ENCODE data around the gene NFIA. TPM values are rescaled to one million over a fixed set of nuclear protein-coding genes. Genes with fewer than 3 reads are reported as not detected.

The NFIA gene
- 1.4 and 1.5 TPM in 2 replicates for total RNA-seq

DNA sequence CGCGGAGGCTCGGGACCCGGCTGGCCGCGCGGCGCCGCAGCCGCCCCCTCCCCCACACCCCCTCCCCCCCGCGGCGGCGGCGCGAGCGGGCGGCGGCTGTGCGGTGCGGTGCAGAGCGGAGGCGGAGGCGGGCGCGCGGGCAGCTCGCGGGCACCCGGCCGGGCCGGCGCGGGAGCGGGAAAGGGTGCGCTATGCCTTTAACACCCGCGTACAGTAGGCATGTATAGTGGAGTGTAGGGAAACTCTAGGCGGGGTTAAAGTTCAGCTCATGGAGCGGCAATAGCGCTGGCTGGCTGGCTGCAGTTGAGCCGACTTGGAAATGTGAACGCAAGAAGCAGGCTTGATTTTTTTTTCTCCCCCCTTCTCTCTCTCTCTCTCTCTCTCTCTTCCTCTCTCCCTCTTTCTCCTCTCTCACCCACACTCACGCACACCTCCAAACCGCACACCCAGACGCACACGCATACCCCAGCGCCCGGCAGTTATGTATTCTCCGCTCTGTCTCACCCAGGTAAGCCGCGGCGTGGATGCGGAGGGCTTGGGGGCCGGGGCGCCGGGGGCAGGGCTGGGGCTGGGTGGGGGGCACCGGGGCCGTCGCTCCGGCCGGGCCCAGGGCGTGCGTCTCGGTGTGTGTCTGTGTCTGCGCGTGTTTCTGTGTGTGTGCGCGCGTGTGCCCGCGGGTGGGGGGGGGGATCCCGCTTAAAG is at the start of gene NFIA:
NFIA (plus strand) TSS at position 251 of the 702 bp plus-strand sequence.
- peak within 1 kb of the TSS; percentile 33 for H3K27ac Mint-ChIP-seq
- peaks cover 38% of the 10 kb centered on the region for H3K4me1 Mint-ChIP-seq (ENCODE audit: low read depth)
- peaks cover 59% of the 10 kb centered on the region for H3K27me3 Mint-ChIP-seq (ENCODE audit: low read depth)
- peaks cover 2% of the 10 kb centered on the region for H3K36me3 Mint-ChIP-seq (ENCODE audit: low read depth)
- DNase-seq (ENCODE audit: low spot score) = no peak
- peak within 1 kb of the TSS; percentile 79 for H3K4me3 Mint-ChIP-seq (ENCODE audit: low read depth)
- intact Hi-C loops (cut with micrococcal nuclease) = no loop called here
- H3K9me3 Mint-ChIP-seq = no peaks in the 10 kb centered on the region

- Mint-ChIP-seq H3K27me3 (ENCODE audit: low read depth) (peaks cover 17% of the 10 kb centered on the region), H3K4me1 (ENCODE audit: low read depth) (no peaks in the 10 kb centered on the region), H3K36me3 (ENCODE audit: low read depth) (no peaks in the 10 kb centered on the region), H3K9me3 (no peaks in the 10 kb centered on the region), H3K4me3 (ENCODE audit: low read depth) (no peak overlapping the region), H3K27ac (no peak overlapping the region)
- intact Hi-C loops (cut with micrococcal nuclease) = no loop called here
- no peak for DNase-seq (ENCODE audit: low spot score)
Observed at GRCh38 chr1:61035880-61036279, 46.5 kb upstream of the NFIA start.

- intact Hi-C loops (cut with micrococcal nuclease) = loop anchor here (2.0 to 10.0 kb wide), 3 partner anchors 194 to 1068 kb away; no protein-coding TSS in a partner anchor
- no peaks in the 10 kb centered on the region for H3K4me1 Mint-ChIP-seq (ENCODE audit: low read depth)
- no peaks in the 10 kb centered on the region for H3K36me3 Mint-ChIP-seq (ENCODE audit: low read depth)
- DNase-seq (ENCODE audit: low spot score) = no peak
- H3K27ac Mint-ChIP-seq = no peak overlapping the region
- no peak overlapping the region for H3K4me3 Mint-ChIP-seq (ENCODE audit: low read depth)
- no peaks in the 10 kb centered on the region for H3K9me3 Mint-ChIP-seq
- H3K27me3 Mint-ChIP-seq (ENCODE audit: low read depth) = peaks cover 57% of the 10 kb centered on the region
Observed at GRCh38 chr1:61042466-61043009, 39.8 kb upstream of the NFIA start.

GRCh38 chr1:61043010-61043820 is 39.1 kb upstream of the NFIA start:
- Mint-ChIP-seq H3K4me1 (ENCODE audit: low read depth) (no peaks in the 10 kb centered on the region), H3K36me3 (ENCODE audit: low read depth) (no peaks in the 10 kb centered on the region), H3K27me3 (ENCODE audit: low read depth) (peaks cover 56% of the 10 kb centered on the region), H3K4me3 (ENCODE audit: low read depth) (no peak overlapping the region), H3K9me3 (no peaks in the 10 kb centered on the region), H3K27ac (no peak overlapping the region)
- DNase-seq (ENCODE audit: low spot score) = peak; percentile 69
- intact Hi-C loops (cut with micrococcal nuclease) = loop anchor here (2.0 to 10.0 kb wide), 3 partner anchors 194 to 1068 kb away; no protein-coding TSS in a partner anchor

- H3K27me3 Mint-ChIP-seq (ENCODE audit: low read depth) = peaks cover 48% of the 10 kb centered on the region
- intact Hi-C loops (cut with micrococcal nuclease) = loop anchor here (10.0 kb wide), 2 partner anchors 808 to 1072 kb away; no protein-coding TSS in a partner anchor
- H3K36me3 Mint-ChIP-seq (ENCODE audit: low read depth) = no peaks in the 10 kb centered on the region
- no peak for DNase-seq (ENCODE audit: low spot score)
- no peak overlapping the region for H3K4me3 Mint-ChIP-seq (ENCODE audit: low read depth)
- H3K4me1 Mint-ChIP-seq (ENCODE audit: low read depth) = peaks cover 2% of the 10 kb centered on the region
- H3K9me3 Mint-ChIP-seq = no peaks in the 10 kb centered on the region
- H3K27ac Mint-ChIP-seq = no peak overlapping the region
Observed at GRCh38 chr1:61046434-61046833, 35.9 kb upstream of the NFIA start.

DNA sequence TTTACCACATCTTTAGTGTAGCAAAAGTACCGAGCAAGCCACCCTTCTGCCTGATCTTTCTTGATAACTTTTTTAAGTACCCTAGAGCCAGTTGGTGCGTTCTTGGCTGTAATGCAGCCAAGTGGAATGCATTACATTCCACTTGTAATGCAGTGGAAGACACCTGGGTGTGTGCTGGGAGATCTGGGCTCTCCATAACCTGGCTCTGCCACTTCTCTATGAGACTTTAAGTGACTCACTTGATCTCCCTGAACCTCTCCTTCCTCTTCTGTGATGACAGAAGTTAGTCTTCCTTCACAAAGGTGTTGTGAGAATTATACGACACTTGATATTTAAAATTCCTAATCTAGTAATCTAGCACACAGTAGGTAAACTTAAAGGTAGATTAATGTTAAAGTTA is 35.3 kb upstream of the NFIA start:
- H3K4me1 Mint-ChIP-seq (ENCODE audit: low read depth) = peaks cover 2% of the 10 kb centered on the region
- no peak overlapping the region for H3K4me3 Mint-ChIP-seq (ENCODE audit: low read depth)
- H3K9me3 Mint-ChIP-seq = no peaks in the 10 kb centered on the region
- H3K27me3 Mint-ChIP-seq (ENCODE audit: low read depth) = peaks cover 50% of the 10 kb centered on the region
- no peak overlapping the region for H3K27ac Mint-ChIP-seq
- H3K36me3 Mint-ChIP-seq (ENCODE audit: low read depth) = no peaks in the 10 kb centered on the region
- intact Hi-C loops (cut with micrococcal nuclease) = loop anchor here (10.0 kb wide), 2 partner anchors 808 to 1072 kb away; no protein-coding TSS in a partner anchor
- no peak for DNase-seq (ENCODE audit: low spot score)

GRCh38 chr1:61049850-61050540 is 32.4 kb upstream of the NFIA start:
- peak overlapping the region; percentile 42 for H3K4me3 Mint-ChIP-seq (ENCODE audit: low read depth)
- H3K4me1 Mint-ChIP-seq (ENCODE audit: low read depth) = peaks cover 11% of the 10 kb centered on the region
- peaks cover 56% of the 10 kb centered on the region for H3K27me3 Mint-ChIP-seq (ENCODE audit: low read depth)
- intact Hi-C loops (cut with micrococcal nuclease) = loop anchor here (1.0 to 10.0 kb wide), 6 partner anchors 31 to 1075 kb away; no protein-coding TSS in a partner anchor
- H3K27ac Mint-ChIP-seq = no peak overlapping the region
- no peaks in the 10 kb centered on the region for H3K9me3 Mint-ChIP-seq
- no peaks in the 10 kb centered on the region for H3K36me3 Mint-ChIP-seq (ENCODE audit: low read depth)
- DNase-seq (ENCODE audit: low spot score) = peak; percentile 73

DNA sequence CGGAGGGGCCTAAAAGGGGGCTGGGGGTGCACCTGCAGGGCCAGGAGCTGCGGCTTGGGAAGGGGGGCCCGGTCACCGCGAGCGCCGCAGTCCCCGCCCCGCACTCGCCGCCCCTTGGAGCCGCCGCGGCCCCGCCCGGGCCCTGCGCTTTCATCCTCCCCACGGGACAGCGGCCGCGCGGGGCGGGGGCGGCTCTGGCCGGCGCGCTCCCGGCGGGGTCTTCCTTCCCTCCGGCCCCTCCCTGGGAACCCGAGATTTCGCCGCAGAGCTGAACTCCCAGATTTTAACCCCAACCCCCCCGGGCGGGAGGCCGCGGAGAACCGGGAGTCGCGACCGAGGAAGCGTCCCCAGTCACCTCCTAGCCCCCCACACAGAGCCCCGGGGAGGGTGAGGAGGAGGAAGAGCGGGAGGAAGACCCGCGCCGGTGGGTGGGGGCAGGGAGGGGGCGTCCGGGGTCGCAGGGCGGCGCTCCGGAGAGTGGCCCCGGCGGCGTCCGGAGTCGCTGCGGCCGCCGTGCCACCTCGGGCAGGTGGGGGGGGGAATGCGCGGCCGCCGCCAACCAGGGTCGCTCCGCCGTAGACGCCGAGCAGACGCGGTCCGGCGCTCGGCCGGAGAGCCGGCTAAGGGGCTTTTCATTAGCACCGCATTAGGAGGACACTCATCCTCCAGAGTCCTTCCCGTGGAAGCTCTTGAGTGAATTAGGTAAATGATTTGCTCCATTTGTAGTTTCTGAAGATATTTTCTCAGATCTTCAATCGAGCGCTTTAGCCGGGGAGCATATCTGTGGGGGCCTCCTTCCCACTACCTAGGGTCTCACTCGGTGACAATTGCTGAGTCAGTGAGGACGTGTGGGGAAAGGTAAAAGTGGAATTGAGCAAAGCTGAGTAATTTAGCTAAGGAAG is 31.6 kb upstream of the NFIA start:
- H3K4me3 Mint-ChIP-seq (ENCODE audit: low read depth) = peak overlapping the region; percentile 28
- H3K9me3 Mint-ChIP-seq = no peaks in the 10 kb centered on the region
- no peaks in the 10 kb centered on the region for H3K36me3 Mint-ChIP-seq (ENCODE audit: low read depth)
- H3K4me1 Mint-ChIP-seq (ENCODE audit: low read depth) = peaks cover 11% of the 10 kb centered on the region
- no peak for DNase-seq (ENCODE audit: low spot score)
- intact Hi-C loops (cut with micrococcal nuclease) = loop anchor here (1.0 to 10.0 kb wide), 4 partner anchors 31 to 534 kb away; no protein-coding TSS in a partner anchor
- H3K27me3 Mint-ChIP-seq (ENCODE audit: low read depth) = peaks cover 59% of the 10 kb centered on the region
- H3K27ac Mint-ChIP-seq = no peak overlapping the region

GRCh38 chr1:61051443-61051718 is 31.0 kb upstream of the NFIA start:
- peaks cover 60% of the 10 kb centered on the region for H3K27me3 Mint-ChIP-seq (ENCODE audit: low read depth)
- intact Hi-C loops (cut with micrococcal nuclease) = loop anchor here (10.0 kb wide), 2 partner anchors 283 to 533 kb away; no protein-coding TSS in a partner anchor
- no peaks in the 10 kb centered on the region for H3K9me3 Mint-ChIP-seq
- no peaks in the 10 kb centered on the region for H3K36me3 Mint-ChIP-seq (ENCODE audit: low read depth)
- H3K4me1 Mint-ChIP-seq (ENCODE audit: low read depth) = peaks cover 11% of the 10 kb centered on the region
- H3K4me3 Mint-ChIP-seq (ENCODE audit: low read depth) = no peak overlapping the region
- no peak for DNase-seq (ENCODE audit: low spot score)
- no peak overlapping the region for H3K27ac Mint-ChIP-seq

DNA sequence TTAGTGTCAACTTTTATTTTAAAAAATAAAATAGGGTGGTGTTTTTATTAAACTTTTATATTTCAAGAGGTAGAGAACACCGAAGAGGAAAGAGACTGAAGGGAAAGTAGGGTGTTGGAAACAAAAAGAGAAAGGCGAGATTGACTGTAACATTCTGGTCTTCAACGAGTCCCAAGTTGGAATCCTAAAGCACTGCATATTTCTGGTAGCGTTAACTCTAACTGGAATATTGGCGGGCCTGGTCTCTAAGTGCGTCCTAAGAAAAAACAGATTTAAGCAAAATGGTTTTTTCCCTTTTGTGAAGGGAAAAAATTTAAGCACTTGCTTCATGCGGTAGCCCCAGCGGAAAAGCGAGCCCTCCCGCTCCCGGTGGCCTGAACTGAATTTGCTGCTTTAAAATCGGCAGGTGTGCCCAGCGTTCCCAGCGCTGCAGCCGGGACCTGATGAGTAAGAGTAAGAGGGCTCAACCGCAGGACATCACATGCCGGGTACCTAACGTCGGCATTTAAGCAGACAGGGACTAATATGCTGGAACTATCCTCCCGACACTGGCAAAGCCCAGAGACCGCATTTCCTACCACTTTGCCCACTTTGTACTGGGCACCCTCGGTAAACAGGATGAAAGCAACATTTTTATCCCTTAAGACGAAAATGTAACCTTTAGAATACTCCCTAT is 30.5 kb upstream of the NFIA start:
- intact Hi-C loops (cut with micrococcal nuclease) = loop anchor here (10.0 kb wide), 2 partner anchors 283 to 533 kb away; no protein-coding TSS in a partner anchor
- Mint-ChIP-seq H3K4me1 (ENCODE audit: low read depth) (peaks cover 12% of the 10 kb centered on the region), H3K27me3 (ENCODE audit: low read depth) (peaks cover 61% of the 10 kb centered on the region), H3K4me3 (ENCODE audit: low read depth) (no peak overlapping the region), H3K36me3 (ENCODE audit: low read depth) (no peaks in the 10 kb centered on the region), H3K9me3 (no peaks in the 10 kb centered on the region), H3K27ac (no peak overlapping the region)
- DNase-seq (ENCODE audit: low spot score) = no peak

Measured in activated T-helper 2 cell treated with anti-CD3 and anti-CD28 coated beads, Interferon-gamma antibody, Interleukin-2, Interleukin-4, amounts not matched to agents 10 μg/mL and 5 μg/mL and 100 μg/mL, durations not matched to agents 14 hours and 24 hours and 36 hours (primary cell).